ENCODE data around the gene C22orf23.

GRCh38 chr22:37897807-37898206 is 55.6 kb downstream of the C22orf23 start:
- TF ChIP-seq CTCF (IDR thresholded peaks at IDR 0.05), result no peak
- TF ChIP-seq POLR2A (IDR thresholded peaks at IDR 0.05), result no peak
- no peak for TF ChIP-seq EP300 (IDR thresholded peaks at IDR 0.05)

Measured in tibial nerve (tissue), 4 donors.